RWPE1 (cell line): ENCODE data around the gene CLSTN2.

Source experiments
- CTCF ChIA-PET: fragments of 350-600 bp; sonication (Branson Sonifier 250); formaldehyde crosslinking; extraction: SDS; loops from one replicate; lab custom pipeline; 2021; lab: Yijun Ruan, JAX
- POLR2A ChIA-PET: fragments of 400-600 bp; formaldehyde crosslinking; extraction: SDS; loops from one replicate; lab custom pipeline; 2020; ENCODE audit warnings: antibody characterized with exemption; ENCODE audit not compliant: low non-redundant PET; lab: Yijun Ruan, JAX
- DNase-seq: peaks from one replicate; pipeline ENCODE4 v3.0.0; 2012; ENCODE audit warnings: low spot score
- H3K27ac ChIP-seq: fragments of 450-650 bp; 2 replicates; pipeline ENCODE4 v1.5.1; 2017
- CTCF ChIP-seq: fragments of 450-650 bp; conservative IDR thresholded peaks from 2 replicates; pipeline ENCODE4 v1.5.1; 2017; ENCODE audit warnings: low read depth, mild to moderate bottlenecking

The CLSTN2 gene

DNA sequence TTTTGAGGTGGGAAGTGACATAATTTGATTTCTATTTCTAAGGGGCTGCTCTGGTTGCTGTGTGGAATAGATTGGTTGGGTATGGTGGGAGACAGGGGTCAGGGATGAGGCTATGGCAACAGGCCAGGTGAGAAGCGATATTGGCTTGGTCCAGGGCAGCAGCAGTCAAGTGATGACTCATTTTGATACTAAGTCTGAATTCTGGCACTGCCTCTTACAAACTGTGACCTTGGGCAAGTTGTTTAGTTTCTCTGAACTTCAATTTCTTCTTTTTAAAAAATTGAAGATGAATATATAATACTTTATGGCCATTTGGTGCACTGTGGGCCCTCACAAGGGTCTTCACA lies 40.4 kb upstream of the CLSTN2 start:
- no peak overlapping the region for H3K27ac ChIP-seq
- no peak for DNase-seq
- TF ChIP-seq CTCF: no peak
- ChIA-PET POLR2A (no interaction called here), CTCF (interaction anchor here (0.6 kb wide), 1 partner anchor 312 kb away, joined by 3 read pairs; no protein-coding TSS in a partner anchor)

GRCh38 chr3:139897759-139898158 lies 37.2 kb upstream of the CLSTN2 start:
- TF ChIP-seq CTCF: no peak
- no peak overlapping the region for H3K27ac ChIP-seq
- ChIA-PET POLR2A (no interaction called here), CTCF (no interaction called here)
- DNase-seq: peak; percentile 14

DNA sequence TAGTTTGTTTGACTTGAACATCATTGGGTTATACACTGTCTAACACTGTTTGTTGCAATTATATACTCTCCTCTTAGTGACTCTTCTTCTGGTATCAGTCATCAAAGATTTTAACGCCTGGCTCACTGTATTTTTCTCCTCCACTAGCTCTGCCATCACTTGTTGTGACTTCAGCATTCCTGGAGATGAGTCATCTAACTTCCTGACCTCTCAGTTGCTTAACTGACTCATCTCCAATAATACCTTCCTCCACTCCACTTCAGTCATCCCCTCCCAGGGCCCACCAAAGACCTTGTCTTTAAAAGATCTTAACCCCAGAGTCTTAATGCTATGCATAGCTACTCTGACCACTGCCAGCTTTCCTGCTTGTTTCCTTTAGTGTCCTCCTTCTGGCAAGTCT lies 28.6 kb upstream of the CLSTN2 start:
- TF ChIP-seq CTCF: no peak
- DNase-seq: peak; percentile 67
- ChIA-PET POLR2A (no interaction called here), CTCF (no interaction called here)
- H3K27ac ChIP-seq: no peak overlapping the region

- CTCF ChIA-PET: no interaction called here
Measured at GRCh38 chr3:139909811-139910210, 25.2 kb upstream of the CLSTN2 start.

DNA sequence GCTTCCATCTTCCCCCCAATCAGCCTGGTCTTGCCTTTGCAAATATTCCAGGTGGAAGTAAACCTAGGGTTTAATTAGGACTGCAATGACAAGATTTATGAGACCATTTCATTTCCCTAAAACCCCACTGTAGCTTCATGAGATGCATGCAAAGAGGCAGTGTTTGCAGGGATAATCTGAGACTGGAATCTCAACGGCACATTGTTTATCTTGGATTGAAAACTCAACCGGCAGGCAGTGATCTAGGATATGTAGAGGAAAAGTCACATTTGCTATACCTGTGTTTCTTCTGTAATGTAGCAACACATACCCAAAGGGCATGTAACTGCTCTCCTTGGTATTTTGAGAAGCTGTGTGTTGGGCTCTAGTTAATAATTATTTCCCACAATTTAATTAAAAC lies 18.7 kb upstream of the CLSTN2 start:
- no peak overlapping the region for H3K27ac ChIP-seq
- CTCF ChIA-PET: no interaction called here
- POLR2A ChIA-PET: no interaction called here
- DNase-seq: no peak
- no peak for TF ChIP-seq CTCF

More at GRCh38 chr3:139909811-139910210, 25.2 kb upstream of the CLSTN2 start:
- POLR2A ChIA-PET: no interaction called here
- no peak overlapping the region for H3K27ac ChIP-seq
- no peak for DNase-seq
- TF ChIP-seq CTCF: no peak

- ChIA-PET CTCF (interaction anchor here (0.9 kb wide), 1 partner anchor 31 kb away, joined by 3 read pairs; no protein-coding TSS in a partner anchor), POLR2A (no interaction called here)
- H3K27ac ChIP-seq: no peak overlapping the region
- DNase-seq: no peak
- TF ChIP-seq CTCF: no peak
Measured at GRCh38 chr3:139917226-139917785, 17.7 kb upstream of the CLSTN2 start.
